ENCODE measurements around the gene TRIM14.
A peak's percentile ranks its signal among the peaks of the same experiment; 100 is the strongest.
"Not testable (repeated sequence)": the region's sequence is repeated elsewhere in the genome, so short reads cannot be mapped to it uniquely, and the experiment has no call there.

The TRIM14 gene

DNA sequence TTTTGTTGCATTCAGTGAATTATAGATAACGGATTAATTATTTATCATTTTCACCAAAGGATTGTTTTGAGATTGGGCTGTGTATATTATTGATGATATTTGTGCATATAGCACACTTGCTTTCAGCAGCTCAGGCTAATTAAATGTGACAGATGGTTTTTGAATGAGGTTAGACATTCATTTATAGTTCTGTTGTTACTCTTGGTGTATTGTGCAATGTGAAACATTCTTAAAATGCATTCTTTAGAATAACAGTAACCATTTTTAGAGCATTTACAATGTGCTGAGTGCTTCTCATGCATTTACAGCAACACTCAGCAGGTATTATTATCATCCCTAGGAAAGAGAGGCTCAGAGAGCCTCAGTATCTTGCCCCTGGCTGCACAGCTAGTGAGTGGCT is 38.7 kb downstream of the TRIM14 start:
- no peak for DNase-seq

DNA sequence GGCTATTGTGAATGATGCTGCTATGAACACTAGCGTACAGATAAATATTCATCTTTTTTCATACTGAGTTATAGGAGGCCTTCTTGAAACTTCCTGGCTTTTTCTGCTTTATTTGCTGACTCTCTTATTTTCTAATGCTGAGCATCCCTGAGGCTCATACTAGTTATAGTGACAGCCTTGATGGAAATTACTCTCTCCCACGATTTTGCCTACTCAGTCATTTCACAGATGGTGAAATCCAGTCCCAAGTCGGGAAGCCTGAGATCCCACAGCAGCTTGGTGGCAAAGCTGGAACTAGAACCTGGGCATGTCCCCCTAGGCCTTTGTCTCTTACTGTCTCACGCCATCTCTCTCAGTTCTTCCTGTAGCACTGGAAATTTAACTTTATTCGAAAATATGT is 40.1 kb downstream of the TRIM14 start:
- no peak for DNase-seq

DNA sequence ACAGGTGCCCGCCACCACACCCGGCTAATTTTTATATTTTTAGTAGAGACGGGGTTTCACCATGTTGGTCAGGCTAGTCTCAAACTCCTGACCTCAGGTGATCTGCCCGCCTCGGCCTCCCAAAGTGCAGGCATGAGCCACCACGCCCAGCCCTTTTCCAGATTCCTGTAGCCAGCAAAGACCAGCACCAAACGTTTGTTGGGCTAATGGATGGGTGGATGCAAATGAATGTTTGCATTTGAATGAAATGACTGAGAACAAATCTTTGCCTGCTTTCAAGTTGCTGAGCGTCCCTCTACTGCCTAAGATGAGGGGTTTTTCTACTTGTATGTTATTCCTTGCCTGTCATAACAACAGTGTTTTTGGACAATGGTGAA is 42.5 kb downstream of the TRIM14 start:
- DNase-seq = not testable (repeated sequence)

DNA sequence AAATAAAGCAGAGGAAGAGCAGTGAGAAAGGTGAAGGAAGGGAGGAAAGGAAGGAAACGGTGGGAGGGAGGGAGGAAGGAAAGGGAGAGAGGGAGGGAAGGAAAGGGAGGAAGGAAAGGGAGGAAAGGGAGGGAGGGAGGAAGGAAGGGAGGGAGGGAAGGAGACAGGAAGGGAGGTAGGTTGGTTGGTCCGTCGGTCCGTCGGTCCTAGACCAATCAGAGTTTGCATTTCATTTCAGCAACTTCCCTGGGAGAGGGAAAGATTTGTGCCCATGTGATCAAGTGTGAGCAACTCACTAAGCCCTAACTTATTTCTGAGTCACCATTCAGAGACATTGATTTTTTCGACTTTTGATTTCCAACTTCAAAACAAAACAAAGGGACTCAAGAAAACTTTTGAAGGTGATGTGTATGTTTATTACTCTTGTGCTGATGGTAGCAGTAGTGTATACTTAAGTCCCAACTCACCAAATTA is 43.7 kb downstream of the TRIM14 start:
- no peak for DNase-seq

DNA sequence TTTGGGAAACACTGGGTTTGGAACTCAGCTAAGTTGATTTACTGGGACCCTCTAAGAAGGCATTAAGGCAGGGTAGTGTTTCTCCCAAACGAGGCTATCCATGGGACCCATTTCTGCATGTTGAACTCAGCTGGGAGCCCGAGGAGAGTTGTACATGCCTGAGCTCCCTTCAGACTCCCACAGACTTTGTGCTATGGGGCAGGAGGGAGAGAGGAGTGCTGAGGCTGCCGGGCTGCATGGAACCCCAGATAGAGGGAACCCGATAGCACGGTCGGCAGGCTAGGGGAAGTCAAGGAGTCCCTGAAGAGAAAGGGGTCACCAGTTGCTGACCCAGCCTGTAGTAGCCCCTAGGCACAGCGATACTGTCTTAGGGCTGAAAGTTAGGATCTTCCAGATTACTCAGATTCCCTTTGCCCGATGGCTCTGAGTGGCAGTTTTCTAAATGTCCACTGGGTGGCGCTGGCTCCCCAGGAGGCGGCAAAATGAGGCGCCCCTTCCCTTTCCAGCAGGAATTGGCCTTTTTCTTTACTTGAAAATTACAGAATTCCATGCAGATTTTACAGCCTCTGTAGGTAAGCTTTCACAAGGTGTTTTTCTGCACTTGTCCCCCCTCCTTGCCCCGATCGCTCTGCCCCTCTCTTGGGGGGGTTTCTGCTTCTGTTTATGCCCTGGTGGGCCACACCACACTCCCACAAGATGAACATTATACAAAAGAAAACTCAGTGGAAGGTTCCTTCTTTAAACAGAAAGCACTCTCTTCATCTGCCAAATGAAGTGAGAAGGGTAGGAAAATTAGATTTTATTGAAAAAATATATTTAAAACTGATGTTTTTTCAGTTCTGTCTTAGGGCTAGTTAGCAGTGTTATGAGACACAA is 44.7 kb downstream of the TRIM14 start:
- peak; percentile 61 for DNase-seq

DNA sequence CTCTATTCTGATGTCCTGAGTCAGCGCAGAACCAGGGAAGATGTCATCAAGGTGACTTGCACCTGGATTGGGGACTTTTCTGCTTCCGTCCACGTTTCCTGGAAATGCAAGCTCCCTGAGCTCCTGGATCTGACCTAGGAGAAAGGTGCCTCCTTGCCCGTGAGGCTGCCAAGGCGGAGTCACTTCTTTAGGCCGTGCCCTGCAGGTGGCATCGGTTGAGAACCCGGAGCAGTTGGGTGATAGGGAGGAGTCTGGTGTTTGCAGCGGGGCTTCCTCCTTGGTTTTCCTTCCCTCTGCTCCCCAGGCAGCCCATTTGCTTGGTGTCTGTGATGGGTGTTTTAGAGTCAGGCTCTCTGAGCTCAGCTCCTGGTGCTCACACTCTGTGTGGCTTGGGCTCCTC is 47.3 kb downstream of the TRIM14 start:
- no peak for DNase-seq

DNA sequence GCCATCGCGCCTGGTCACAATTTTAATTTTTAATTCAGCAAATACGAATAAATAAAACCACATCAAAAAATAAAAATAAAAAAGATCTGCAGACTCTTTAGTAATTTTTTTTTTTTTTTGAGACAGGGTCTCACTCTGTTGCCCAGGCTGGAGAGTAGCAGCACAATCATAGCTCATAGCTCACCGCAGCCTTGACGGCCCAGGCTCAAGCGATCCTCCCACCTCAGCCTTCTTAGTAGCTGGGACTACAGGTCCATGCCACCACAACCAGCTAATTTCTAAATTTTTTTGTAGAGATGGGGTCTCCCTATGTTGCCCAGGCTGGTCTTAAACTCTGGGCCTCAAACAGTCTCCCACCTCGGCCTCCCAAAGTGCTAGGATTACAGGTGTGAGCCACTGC is 48.3 kb downstream of the TRIM14 start:
- no peak for DNase-seq

DNA sequence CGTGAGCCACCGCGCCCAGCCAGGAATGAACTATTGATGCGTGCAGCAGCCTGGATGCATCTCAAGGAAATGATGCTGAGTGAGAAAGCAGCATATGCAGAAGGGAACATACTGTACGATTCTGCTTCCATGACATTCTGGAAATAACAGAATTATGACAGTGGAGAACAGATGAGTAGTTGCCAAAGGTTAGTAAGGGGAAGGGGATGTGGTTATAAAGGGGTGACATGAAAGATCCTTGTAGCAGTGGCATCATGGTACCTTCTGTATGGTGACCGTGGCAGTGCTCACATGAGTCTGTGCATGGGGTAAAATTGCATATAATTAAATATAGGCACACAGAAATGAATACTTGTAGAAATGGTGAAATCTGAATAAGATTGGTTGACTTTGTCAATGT is 49.5 kb downstream of the TRIM14 start:
- no peak for DNase-seq

DNA sequence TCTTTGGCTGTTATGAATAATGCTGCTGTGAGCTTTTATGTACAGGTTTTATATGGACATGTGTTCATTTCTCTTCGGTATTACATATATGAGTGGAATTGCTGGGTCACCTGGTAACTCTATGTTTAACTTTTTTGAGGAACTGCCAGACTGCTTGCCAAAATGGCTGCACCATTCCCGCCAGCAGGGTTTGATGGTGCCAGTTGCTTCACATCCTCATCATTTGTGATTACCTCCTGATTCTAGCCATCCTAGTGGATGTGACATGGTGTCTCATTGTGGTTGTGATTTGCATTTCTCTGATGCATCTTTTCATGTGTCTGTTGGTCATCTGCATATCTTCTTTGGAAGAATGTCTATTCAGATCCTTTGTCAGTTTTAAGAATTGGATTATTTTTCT is 51.8 kb downstream of the TRIM14 start:
- no peak for DNase-seq

DNA sequence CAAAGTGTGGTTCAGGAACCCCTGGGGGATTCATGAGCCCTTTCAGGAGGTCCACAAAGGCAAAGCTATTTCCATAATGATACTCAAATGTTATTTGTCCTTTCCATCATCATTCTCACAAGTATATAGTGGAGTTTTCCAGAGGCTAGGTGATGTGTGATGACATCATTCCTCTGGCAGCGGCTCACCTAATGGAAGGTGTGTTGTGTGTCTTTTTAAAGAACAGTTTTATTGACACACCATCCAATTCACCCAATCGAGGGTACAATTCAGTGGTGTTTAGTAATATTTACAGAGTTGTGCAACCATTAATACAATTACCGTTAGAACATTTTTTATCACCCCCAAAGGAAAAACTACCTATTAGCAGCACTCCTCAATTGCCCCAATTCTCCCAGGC is 52.8 kb downstream of the TRIM14 start:
- DNase-seq = no peak

DNA sequence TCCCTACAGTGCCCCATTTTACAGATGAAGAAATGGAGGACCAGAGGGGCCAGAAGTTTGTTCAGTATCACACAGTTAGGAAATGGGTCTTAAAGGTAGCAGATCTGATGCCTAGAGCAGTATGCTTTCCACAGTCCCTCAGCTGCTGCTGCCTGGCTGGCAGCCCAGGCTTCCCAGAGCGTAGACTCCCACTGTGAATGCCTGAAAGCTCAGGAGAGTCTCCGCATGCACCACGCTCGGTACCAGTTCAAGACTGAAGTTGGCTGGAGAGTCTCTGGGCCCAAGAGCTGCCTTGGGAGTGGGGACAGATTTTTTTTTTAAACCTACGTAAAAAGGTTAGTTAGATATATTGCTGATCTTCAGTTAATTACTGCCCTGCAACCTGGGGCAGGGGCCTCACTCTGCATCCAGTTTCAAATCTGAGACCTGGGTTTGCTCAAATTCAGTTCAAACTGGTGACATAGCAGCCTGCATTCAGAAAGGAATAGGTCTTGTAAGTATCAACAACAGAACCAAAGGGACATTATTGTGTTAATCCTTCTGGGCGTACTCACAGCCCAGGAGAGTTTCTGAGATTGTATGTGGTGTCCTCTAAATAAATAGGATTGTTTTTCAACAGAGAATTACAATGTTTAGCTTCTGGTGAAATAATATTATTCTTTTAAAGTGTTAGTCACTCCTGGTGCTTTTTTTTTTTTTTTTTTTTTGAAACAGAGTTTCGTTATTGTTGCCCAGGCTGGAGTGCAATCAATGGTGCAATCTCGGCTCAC is 54.2 kb downstream of the TRIM14 start:
- no peak for DNase-seq

DNA sequence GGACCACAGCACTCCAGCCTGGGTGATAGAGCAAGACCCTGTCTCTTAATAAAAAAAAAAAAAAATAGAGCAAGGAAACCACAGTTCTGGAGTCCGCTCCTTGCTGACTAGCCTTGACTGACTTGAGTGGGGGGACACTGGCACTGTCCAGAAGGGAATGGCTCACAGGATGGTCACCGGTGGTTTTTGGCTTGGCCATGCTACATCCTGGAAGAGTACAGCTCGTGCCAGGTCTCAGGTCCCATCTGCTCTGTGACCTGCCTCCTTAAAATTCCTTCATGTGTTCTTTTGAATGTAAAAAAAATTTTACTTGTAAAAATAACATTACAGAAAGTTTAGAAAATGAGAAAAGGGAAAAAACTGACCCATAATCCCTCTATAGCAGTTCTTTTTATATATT is 56.9 kb downstream of the TRIM14 start:
- no peak for DNase-seq

DNA sequence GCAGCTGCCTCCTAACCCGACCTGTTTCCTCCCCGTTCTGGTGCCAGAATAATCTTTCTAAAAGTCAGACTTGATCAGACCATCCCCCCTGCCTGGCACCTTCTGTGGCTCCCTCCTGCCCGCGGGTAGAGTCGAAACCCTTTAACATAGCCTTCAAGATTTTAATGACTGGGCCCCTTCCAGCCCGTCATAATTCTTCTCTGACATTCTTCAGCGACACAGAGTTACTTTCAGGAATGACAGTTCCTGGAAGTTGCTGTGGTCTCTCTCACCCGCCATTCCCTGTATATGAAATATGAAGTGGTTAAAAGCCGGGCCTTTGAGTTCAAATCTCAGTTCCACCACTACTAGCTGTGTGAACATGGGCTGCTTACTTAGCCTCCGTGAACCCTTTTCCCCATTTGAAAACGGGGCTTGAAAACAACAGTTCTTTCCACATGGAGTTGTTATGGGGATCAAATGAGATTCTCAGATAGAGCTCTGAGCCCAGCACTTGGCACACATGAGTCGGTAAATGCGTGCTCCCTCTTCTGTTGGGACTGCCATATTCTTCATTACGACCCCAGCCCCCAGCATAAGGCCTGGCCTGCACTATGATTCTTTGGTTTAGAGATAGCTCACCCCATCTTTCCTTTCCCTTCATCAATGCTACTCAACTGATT is 61.8 kb downstream of the TRIM14 start:
- peak; percentile 48 for DNase-seq

DNA sequence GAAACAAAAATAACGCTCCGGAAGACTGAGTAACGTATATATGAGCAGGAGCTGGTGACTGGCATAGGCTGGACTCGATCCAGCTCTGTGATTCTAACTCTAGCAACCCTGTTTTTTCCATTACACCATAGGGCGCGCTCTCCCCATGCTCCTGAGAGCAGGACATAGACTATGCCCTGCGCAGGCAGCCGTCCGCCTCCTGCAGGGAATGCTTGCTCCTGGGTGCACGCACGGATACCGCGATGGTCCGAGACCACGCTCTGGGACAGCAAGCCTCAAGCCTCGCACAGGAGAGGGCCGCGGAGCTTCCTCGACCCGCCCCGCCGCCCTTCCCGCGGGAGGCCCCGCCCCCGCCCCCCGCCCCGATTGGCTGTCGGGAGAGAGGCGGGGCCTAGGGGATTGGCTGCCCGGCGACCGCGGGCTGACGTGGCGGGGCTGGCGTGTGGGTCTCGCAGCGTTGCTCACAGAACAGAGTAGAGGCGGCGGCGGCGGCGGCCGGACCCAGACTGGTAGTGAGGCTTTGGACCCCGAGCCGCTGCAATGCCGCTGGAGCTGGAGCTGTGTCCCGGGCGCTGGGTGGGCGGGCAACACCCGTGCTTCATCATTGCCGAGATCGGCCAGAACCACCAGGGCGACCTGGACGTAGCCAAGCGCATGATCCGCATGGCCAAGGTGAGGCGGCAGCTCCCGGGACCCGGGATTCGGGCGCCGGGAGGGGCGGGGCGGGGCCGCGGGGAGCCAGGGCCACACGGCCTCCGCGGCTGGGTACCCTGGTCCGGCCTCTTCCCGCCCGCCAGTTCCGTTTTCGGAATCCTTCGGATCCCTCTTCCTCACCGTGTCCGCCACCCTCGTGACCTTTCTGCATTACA is 62.5 kb downstream of the TRIM14 start, which contains the start of gene NANS:
Gene NANS, plus strand, starts transcription at position 464 of the 869 bp plus-strand sequence. Its CDS starts 77 bp downstream, at position 541.
- DNase-seq = peak; percentile 93

DNA sequence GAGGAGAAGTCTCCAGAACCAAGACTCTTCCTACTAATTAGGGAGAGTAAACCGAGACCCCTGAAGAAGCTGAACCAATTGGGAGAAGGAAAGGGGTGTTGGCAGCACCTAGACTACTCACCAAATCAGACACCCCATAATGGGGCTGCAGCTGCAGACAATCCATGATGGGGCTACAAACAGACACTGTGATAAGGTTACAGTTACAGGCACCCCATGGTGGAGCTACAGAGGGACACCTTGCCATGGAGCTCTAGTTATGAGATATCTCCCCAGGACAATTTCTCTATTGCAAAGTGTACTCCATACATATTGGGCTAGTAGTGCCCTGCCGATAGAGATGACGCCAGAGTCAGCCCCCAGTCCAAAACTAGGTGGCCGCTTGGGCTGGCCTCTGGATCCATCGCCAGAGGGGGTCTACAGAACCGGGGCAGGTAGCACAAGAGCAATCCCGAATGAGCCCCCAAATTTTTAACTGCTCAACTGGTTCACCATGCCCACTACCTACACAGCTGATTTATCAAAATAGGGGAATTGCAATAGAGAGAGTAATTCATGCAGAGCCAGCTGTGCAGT is 64.6 kb downstream of the TRIM14 start:
- DNase-seq = no peak

DNA sequence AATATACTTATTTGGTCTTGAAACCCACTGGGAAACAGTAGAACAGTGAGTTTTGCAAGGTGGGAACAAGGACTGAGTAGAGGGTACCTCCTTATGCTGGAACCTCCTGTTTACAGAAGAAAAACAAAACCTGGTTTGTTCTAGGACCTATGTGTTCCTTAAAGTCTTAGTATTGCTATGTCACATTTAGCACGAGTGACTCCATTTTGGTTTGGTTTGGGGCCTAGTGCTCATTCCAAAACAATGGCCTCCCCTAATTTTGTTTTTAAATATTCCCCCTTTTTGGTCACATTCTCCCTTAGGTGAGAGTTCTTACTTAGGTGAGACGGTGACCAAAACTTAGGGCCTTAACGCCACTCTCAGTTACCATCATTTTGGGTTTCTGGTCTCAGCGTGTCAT is 68.7 kb downstream of the TRIM14 start:
- no peak for DNase-seq

DNA sequence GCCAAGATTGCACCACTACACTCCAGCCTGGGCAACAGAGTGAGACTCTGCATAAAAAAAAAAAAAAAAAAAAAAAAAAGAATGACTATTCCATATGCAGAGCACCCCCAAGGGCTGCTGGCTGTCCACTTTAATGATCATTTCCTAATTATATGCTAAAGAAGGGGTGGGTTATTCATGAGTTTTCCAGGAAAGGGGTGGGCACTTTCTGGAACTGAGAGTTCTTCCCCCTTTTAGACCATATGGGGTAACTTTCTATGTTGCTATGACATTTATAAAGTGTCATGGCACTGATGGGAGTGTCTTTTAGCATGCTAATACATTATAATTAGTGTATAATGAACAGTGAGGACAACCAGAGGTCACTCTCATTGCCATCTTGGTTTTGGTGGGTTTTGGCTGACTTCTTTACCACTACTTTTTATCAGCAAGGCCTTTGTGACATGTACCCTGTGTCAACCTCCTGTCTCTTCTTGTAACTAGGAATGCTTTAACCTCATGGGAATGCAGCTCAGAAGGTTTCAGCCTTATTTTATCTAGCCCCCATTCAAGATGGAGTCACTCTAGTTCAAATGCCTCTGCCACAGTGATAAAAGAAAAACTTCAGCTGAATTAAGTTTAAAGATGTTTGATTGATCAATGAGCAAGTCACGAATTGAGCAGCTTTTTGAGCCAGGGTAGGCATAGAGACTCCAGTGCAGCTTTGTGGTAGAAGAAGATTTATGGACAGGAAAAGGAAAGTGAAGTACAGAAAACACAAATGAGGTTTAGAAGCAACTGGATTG is 69.5 kb downstream of the TRIM14 start:
- DNase-seq = no peak

DNA sequence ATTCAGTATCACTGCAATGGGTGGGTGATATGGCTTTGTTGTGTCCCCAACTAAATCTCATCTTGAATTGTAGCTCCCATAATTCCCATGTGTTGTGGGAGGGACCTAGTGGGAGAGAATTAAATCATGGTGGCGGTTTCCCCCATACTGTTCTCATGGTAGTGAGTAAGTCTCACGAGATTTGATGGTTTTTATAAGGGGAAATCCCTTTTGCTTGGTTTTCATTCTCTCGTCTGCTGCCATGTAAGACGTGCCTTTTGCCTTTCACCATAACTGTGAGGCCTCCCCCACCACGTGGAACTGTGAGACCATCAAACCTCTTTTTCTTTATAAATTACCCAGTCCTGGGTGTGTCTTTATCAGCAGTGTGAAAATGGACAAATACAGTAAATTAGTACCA is 72.0 kb downstream of the TRIM14 start:
- DNase-seq = no peak

DNA sequence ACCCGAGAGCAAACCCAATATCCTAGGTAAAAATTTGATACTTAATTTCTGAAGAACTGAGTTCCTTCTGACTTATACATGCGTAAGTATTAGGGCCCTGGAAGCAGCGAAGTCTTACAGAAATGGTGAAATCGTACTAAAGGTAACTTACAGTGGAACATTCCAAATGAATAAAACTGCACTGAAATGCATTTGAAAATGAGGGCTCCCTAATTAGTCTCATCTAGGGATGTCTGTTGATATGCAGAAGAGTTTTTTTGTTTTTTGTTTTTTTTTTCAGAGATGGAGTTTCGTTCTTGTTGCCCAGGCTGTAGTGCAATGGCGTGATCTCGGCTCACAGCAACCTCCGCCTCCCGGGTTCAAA is 72.9 kb downstream of the TRIM14 start:
- DNase-seq = no peak

DNA sequence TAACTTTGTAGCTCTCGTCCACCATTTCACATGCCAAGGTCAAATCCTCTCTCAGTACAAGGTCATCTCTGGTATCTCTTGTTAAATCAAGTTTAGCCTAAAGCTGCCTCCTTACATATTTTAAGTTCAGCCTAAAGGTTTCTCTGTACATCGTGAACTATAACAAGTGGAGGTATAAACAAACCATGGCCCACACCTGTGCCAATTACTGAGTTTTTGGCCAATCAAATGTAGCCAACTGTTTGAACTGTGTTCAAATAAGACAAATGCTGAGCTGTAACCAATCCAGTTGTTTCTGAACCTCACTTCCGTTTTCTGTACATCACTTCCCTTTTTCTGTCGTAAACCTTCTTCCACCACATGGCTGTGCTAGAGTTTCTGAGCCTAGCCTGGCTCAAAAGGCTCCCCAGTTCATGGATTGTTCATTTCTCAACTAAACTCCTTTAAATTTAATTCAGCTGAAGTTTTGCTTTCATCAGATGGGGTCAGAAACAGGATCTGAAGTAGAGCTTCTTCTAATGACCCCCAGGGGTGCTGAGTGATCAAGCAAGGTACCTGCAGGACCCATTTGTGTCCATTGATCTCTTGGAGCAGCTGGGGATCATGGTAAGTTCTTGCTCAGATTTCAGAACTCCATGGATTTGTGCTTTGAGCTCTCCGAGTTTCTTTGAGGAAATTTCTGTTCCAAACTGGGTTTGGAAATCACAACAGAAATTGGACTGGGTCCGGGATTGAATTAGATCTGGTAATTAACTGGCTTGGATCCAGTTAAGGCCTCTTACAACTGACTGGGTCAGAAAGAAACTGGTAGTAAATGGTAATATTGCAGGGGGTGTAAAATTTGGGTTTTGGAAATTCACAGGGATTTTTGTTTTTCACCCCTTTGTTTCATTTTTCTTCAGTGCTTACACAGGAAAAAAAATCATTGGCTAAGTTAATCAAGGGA is 73.5 kb downstream of the TRIM14 start:
- DNase-seq = no peak
